Cardiac fibroblast (primary cell): Measurements from ENCODE around the gene CYP4F22.

Experiments used
- DNase-seq, 2 donors: peaks; one replicate each; pipeline versions ENCODE4 v3.0.0 to v3.0.0-alpha.2; 2010; ENCODE audit warnings: low read depth in 2 of 2
- H3K4me3 ChIP-seq, 2 donors: replicated peaks in 1 of 2; 1 replicate in 1 of 2; 2 replicates in 1 of 2; pipeline ENCODE4 v1.5.1; 2011; ENCODE audit warnings: low read depth in 2 of 2, low read length in 2 of 2, mild to moderate bottlenecking in 2 of 2, moderate library complexity in 1 of 2
- CTCF ChIP-seq: IDR thresholded peaks from one replicate; pipeline ENCODE4 v1.5.1; 2011; ENCODE audit warnings: low read depth, mild to moderate bottlenecking, low read length, inconsistent platforms

Gene CYP4F22

GRCh38 chr19:15562861-15563260, 54.5 kb downstream of the CYP4F22 start:
- peak in 1 of 2 donors; percentile 15 for DNase-seq
- TF ChIP-seq CTCF, result no peak

DNA sequence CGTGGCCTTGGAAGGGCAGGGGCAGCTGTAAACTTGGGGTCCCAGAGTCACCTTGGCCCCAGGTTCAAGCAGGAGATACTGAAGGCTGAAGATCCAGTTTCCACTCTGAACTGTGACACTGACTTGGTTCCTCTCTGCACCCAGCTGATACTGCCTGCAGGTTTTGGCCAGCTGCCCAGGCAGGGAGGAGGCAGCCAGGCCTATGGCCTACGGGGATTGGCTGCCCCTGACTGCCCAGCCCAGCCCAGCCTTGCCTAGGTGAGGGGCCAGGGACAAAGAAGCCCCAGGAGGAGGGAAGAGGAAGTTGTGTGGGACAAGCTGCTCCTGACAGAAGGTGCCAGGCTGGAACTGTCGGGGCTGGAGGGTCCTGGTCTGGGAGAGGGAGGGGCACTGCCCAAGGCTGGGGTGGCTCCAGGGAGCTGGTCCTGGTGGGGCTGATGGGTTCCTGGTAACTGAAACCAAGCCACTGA, 55.0 kb downstream of the CYP4F22 start:
- TF ChIP-seq CTCF, result no peak
- H3K4me3 ChIP-seq, result no peak overlapping the region
- DNase-seq, result peak; percentile 5 to 13

More at GRCh38 chr19:15562861-15563260, 54.5 kb downstream of the CYP4F22 start:
- H3K4me3 ChIP-seq, result no peak overlapping the region

- H3K4me3 ChIP-seq, result no peak overlapping the region
- no peak for TF ChIP-seq CTCF
- no peak for DNase-seq
These were observed 55.6 kb downstream of the CYP4F22 start for GRCh38 chr19:15563931-15564330.

- H3K4me3 ChIP-seq, result no peak overlapping the region
- no peak for TF ChIP-seq CTCF
- DNase-seq, result no peak
These were observed 56.3 kb downstream of the CYP4F22 start for GRCh38 chr19:15564534-15565168.

GRCh38 chr19:15570420-15570819, 62.1 kb downstream of the CYP4F22 start:
- DNase-seq, result no peak
- H3K4me3 ChIP-seq, result no peak overlapping the region
- TF ChIP-seq CTCF, result no peak

GRCh38 chr19:15575406-15575805, 67.1 kb downstream of the CYP4F22 start:
- TF ChIP-seq CTCF, result no peak
- no peak for DNase-seq
- H3K4me3 ChIP-seq, result no peak overlapping the region
